Natural killer cell (primary cell): Measurements from ENCODE around the gene OMP. TPM values are rescaled to one million over a fixed set of nuclear protein-coding genes. Genes with fewer than 3 reads are reported as not detected.
A peak's percentile ranks its signal among the peaks of the same experiment; 100 is the strongest.

Experiments used
- ATAC-seq, 3 donors: fragments of 150-1000 bp in 2 of 3; fragments of 200-7000 bp in 1 of 3; cut with Tn5 transposase; 1 replicate in 1 of 3; 2 replicates in 2 of 3; pipeline ENCODE4 v1.10.0; 2021; ENCODE audit warnings: mild to moderate bottlenecking in 2 of 3, moderate library complexity in 2 of 3
- DNase-seq, 2 donors: peaks; one replicate each; pipeline versions ENCODE4 v3.0.0 to v3.0.0-alpha.2; 2013 to 2021; ENCODE audit warnings: mixed read lengths in 1 of 2
- H3K27ac ChIP-seq: one replicate; pipeline ENCODE4 v1.5.1; 2013; ENCODE audit warnings: mild to moderate bottlenecking, low read length
- H3K27me3 ChIP-seq: one replicate; pipeline ENCODE4 v1.6.1; 2013; ENCODE audit warnings: low read length; ENCODE audit not compliant: control insufficient read depth, insufficient read depth
- H3K36me3 ChIP-seq: one replicate; pipeline ENCODE4 v1.6.1; 2013; ENCODE audit warnings: low read length; ENCODE audit not compliant: control insufficient read depth, insufficient read depth
- H3K4me1 ChIP-seq: one replicate; pipeline ENCODE4 v1.6.1; 2013; ENCODE audit warnings: low read length; ENCODE audit not compliant: control insufficient read depth, insufficient read depth
- H3K4me3 ChIP-seq: one replicate; pipeline ENCODE4 v1.5.1; 2013; ENCODE audit warnings: low read length
- H3K9me3 ChIP-seq: one replicate; pipeline ENCODE4 v1.6.1; 2013; ENCODE audit warnings: low read length; ENCODE audit not compliant: control insufficient read depth, insufficient read depth
- H3K27ac Mint-ChIP-seq, 2 donors: one replicate each; pipeline ENCODE4 v1.8.0; 2022; ENCODE audit warnings: mild to moderate bottlenecking in 2 of 2, mixed read lengths in 2 of 2, moderate library complexity in 1 of 2
- H3K27me3 Mint-ChIP-seq, 2 donors: one replicate each; pipeline ENCODE4 v1.8.0; 2022; ENCODE audit warnings: low read depth in 2 of 2, mixed read lengths in 2 of 2
- H3K36me3 Mint-ChIP-seq: one replicate; pipeline ENCODE4 v1.8.0; 2022; ENCODE audit warnings: mixed read lengths
- H3K4me1 Mint-ChIP-seq, 2 donors: one replicate each; pipeline ENCODE4 v1.8.0; 2022; ENCODE audit warnings: mixed read lengths in 2 of 2
- H3K4me3 Mint-ChIP-seq: one replicate; pipeline ENCODE4 v1.8.0; 2022; ENCODE audit warnings: mild to moderate bottlenecking, moderate library complexity, mixed read lengths
- H3K9me3 Mint-ChIP-seq, 2 donors: one replicate each; pipeline ENCODE4 v1.8.0; 2022; ENCODE audit warnings: mixed read lengths in 2 of 2
- WGBS: methylation state at CpG from one replicate; pipeline ENCODE4 v1.1.7; 2013; ENCODE audit warnings: missing lambda C conversion rate; ENCODE audit not compliant: insufficient coverage; 5-methylcytosine and 5-hydroxymethylcytosine counted together
- intact Hi-C: fragments of 100-400 bp; cut with micrococcal nuclease; formaldehyde crosslinking; loops from one replicate; pipeline ENCODE4 v1.14.2; 2022
- total RNA-seq, 4 donors: library from RNA; stranded (reverse); fragments of 120-200 nt in 1 of 4; gene quantifications; one replicate each; pipeline versions ENCODE4 v1.2.3 to v1.2.4, GENCODE V29; 2013 to 2022
- TF ChIP-seq, protein P1 (sequence below): fragments of 200-600 bp; IDR thresholded peaks from one replicate; pipeline ENCODE4 v1.8.0; 2022; ENCODE audit warnings: antibody characterized with exemption

Gene OMP
- total RNA-seq, 3 donors from 2014 or later (not counting 1 experiment from before 2014, with no cell fraction given), result 0.82 to 1.4 (median 0.85) TPM

DNA sequence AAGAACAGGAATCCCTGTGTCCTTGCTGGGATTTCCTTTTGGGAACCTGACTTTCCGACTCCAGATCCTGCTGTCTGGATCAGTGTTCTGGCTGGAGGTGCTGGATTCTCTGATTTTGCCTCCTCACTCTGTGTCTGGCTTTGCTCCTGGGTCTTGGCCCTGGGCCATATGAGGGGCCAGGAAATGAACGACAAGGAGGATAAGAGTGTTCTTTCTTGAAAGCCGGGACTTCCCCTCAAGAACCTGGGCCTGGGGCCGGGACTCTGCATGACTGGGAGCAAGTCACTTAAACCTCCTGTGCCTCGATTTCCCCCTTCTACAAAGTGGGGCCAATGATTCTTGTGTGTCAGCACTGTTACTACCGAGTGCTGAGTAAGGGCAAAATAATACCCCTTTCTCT is 22.6 kb downstream of the OMP start:
- peaks cover 11% of the 10 kb centered on the region for H3K27me3 ChIP-seq
- H3K27ac ChIP-seq, result no peak overlapping the region
- Mint-ChIP-seq H3K9me3 (no peaks in the 10 kb centered on the region), H3K36me3 (no peaks in the 10 kb centered on the region), H3K4me1 (peaks cover 9 to 26% of the 10 kb centered on the region in 2 donors), H3K4me3 (no peak overlapping the region), H3K27me3 (peaks cover 9 to 12% of the 10 kb centered on the region in 2 donors), H3K27ac (no peak overlapping the region)
- TF ChIP-seq, protein P1, sequence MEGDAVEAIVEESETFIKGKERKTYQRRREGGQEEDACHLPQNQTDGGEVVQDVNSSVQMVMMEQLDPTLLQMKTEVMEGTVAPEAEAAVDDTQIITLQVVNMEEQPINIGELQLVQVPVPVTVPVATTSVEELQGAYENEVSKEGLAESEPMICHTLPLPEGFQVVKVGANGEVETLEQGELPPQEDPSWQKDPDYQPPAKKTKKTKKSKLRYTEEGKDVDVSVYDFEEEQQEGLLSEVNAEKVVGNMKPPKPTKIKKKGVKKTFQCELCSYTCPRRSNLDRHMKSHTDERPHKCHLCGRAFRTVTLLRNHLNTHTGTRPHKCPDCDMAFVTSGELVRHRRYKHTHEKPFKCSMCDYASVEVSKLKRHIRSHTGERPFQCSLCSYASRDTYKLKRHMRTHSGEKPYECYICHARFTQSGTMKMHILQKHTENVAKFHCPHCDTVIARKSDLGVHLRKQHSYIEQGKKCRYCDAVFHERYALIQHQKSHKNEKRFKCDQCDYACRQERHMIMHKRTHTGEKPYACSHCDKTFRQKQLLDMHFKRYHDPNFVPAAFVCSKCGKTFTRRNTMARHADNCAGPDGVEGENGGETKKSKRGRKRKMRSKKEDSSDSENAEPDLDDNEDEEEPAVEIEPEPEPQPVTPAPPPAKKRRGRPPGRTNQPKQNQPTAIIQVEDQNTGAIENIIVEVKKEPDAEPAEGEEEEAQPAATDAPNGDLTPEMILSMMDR, result no peak
- H3K4me3 ChIP-seq, result no peak overlapping the region
- H3K4me1 ChIP-seq, result peaks cover 17% of the 10 kb centered on the region
- no peaks in the 10 kb centered on the region for H3K9me3 ChIP-seq
- 28% methylated on average over 5 of the region's 6 CpGs for WGBS
- ATAC-seq, result no peak
- intact Hi-C loops, result no loop called here
- no peak for DNase-seq
- H3K36me3 ChIP-seq, result no peaks in the 10 kb centered on the region

DNA sequence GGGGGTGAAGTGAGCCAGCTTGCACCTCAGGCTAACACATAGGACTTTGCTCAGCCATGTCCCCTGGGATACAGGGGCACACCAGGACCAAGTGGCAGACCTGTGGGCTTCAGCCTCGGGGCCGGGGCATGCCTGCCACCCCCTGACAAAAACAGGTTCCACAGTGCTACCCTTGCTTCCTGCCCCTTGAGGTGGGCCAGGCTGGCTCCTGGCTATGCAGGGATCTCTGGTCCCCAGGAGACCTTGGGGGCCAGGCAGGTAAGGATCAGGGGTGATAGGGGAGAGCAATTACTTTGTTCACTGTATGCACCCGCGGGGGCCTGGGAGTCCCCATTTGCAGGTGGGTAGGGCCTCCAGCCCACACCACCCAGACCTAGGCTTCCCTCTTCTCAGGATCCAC is 23.1 kb downstream of the OMP start:
- H3K27me3 ChIP-seq, result peaks cover 11% of the 10 kb centered on the region
- H3K4me3 ChIP-seq, result no peak overlapping the region
- intact Hi-C loops, result loop anchor here (2.0 kb wide), 1 partner anchor 493 kb away; no protein-coding TSS in a partner anchor
- H3K27ac ChIP-seq, result no peak overlapping the region
- H3K9me3 ChIP-seq, result no peaks in the 10 kb centered on the region
- H3K4me1 ChIP-seq, result peaks cover 17% of the 10 kb centered on the region
- Mint-ChIP-seq H3K4me3 (no peak overlapping the region), H3K4me1 (peaks cover 5 to 22% of the 10 kb centered on the region in 2 donors), H3K9me3 (no peaks in the 10 kb centered on the region), H3K27me3 (peaks cover 9 to 12% of the 10 kb centered on the region in 2 donors), H3K27ac (no peak overlapping the region), H3K36me3 (no peaks in the 10 kb centered on the region)
- WGBS, result 78% methylated on average over 4 of the region's 4 CpGs
- no peak for ATAC-seq
- TF ChIP-seq, protein P1, result no peak
- DNase-seq, result no peak
- H3K36me3 ChIP-seq, result no peaks in the 10 kb centered on the region

- H3K4me1 Mint-ChIP-seq, result peaks cover 0 to 16% of the 10 kb centered on the region in 2 donors
- H3K27ac Mint-ChIP-seq, result no peak overlapping the region
- no peak for ATAC-seq
- no peak for DNase-seq
- H3K27me3 Mint-ChIP-seq, result peaks cover 9 to 12% of the 10 kb centered on the region in 2 donors
- no peaks in the 10 kb centered on the region for H3K36me3 ChIP-seq
- H3K36me3 Mint-ChIP-seq, result no peaks in the 10 kb centered on the region
- H3K4me1 ChIP-seq, result peaks cover 17% of the 10 kb centered on the region
- 86% methylated on average over 17 of the region's 17 CpGs for WGBS
- peak overlapping the region; percentile 31 for H3K4me3 Mint-ChIP-seq
- H3K9me3 Mint-ChIP-seq, result no peaks in the 10 kb centered on the region
- no peaks in the 10 kb centered on the region for H3K9me3 ChIP-seq
- H3K4me3 ChIP-seq, result no peak overlapping the region
- no peak overlapping the region for H3K27ac ChIP-seq
- intact Hi-C loops, result loop anchor here (2.0 kb wide), 1 partner anchor 493 kb away; no protein-coding TSS in a partner anchor
- TF ChIP-seq, protein P1, result no peak
- peaks cover 11% of the 10 kb centered on the region for H3K27me3 ChIP-seq
These were observed 23.6 kb downstream of the OMP start for GRCh38 chr11:77126156-77126775.
